T-helper 1 cell treated with Interleukin-12 subunit alpha and Interleukin-12 subunit beta and Interleukin-4 antibody, amounts not matched to agents 30 μg/mL and 1 μg/mL, for 36 hours (primary cell): ENCODE data around the gene ARID5A.
A peak's percentile ranks its signal among the peaks of the same experiment; 100 is the strongest.
"Not testable (repeated sequence)": the region's sequence is repeated elsewhere in the genome, so short reads cannot be mapped to it uniquely, and the experiment has no call there.

Experiments
- H3K27ac Mint-ChIP-seq: one replicate; pipeline ENCODE4 v1.8.0; 2021; ENCODE audit warnings: mild to moderate bottlenecking, mixed read lengths
- H3K27me3 Mint-ChIP-seq: one replicate; pipeline ENCODE4 v1.8.0; 2021; ENCODE audit warnings: low read depth, mixed read lengths
- H3K36me3 Mint-ChIP-seq: one replicate; pipeline ENCODE4 v1.8.0; 2021; ENCODE audit warnings: low read depth, mixed read lengths
- H3K4me1 Mint-ChIP-seq: one replicate; pipeline ENCODE4 v1.8.0; 2021; ENCODE audit warnings: low read depth, mixed read lengths
- H3K4me3 Mint-ChIP-seq: one replicate; pipeline ENCODE4 v1.8.0; 2021; ENCODE audit warnings: mild to moderate bottlenecking, moderate library complexity, mixed read lengths
- H3K9me3 Mint-ChIP-seq: one replicate; pipeline ENCODE4 v1.8.0; 2021; ENCODE audit warnings: mixed read lengths

Gene ARID5A, protein sequence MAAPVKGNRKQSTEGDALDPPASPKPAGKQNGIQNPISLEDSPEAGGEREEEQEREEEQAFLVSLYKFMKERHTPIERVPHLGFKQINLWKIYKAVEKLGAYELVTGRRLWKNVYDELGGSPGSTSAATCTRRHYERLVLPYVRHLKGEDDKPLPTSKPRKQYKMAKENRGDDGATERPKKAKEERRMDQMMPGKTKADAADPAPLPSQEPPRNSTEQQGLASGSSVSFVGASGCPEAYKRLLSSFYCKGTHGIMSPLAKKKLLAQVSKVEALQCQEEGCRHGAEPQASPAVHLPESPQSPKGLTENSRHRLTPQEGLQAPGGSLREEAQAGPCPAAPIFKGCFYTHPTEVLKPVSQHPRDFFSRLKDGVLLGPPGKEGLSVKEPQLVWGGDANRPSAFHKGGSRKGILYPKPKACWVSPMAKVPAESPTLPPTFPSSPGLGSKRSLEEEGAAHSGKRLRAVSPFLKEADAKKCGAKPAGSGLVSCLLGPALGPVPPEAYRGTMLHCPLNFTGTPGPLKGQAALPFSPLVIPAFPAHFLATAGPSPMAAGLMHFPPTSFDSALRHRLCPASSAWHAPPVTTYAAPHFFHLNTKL

DNA sequence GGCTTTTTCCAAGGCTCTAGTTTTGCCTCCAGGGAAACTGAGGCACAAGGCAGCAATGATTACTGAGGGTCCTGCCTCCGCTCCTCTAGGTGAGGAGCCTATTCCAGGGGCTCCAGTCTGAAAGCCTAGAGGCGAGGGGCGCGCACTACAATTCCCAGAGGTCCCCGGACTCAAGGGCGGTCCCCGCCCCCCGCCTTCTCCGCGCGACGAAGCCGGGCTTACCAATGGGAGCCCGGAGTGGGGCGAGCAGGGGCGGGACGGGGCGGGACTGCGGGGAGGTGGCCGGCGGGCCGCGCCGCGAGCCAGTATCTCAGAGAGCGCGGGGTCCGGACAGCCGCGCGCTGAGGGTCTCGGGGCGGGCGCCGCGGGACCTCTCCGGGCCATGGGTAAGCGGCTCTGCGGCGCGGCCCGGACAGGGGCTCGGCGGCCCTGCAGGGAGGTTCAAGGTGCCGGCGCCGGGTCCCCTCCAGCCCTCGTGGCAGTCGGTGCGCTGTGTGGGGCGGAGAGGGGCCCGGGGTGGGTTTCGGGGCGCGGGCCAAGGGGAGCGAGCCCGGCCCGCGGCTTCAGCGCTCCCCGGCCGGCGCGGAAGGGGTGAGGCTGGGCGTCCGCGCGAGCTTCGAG lies at the start of gene ARID5A:
Gene ARID5A (plus strand): TSS at position 308 of the 621 bp plus-strand sequence. CDS start 75 bp downstream, at position 383.
- Mint-ChIP-seq H3K4me3 (peak within 1 kb of the TSS; percentile 98), H3K27me3 (no peaks in the 10 kb centered on the region), H3K9me3 (no peaks in the 10 kb centered on the region), H3K36me3 (peaks cover 30% of the 10 kb centered on the region), H3K27ac (peak within 1 kb of the TSS; percentile 97), H3K4me1 (peaks cover 60% of the 10 kb centered on the region)

DNA sequence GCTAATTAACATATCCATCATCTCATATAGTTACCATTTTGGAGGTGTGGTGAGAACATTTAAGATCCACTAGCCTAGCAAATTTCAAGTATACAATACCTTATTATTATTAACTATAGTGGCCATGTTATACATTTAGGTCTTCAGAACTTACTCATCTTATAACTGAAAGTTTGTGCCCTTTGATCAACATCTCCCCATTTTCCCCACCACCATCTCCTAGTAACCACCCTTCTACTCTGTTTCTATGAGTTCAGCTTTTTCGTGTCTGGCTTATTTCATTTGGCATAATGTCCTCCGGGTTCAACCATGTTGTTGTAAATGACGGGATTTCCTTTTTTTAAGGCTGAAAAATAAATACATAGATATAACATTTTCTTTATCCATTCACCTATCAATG lies 47.3 kb upstream of the ARID5A start:
- H3K9me3 Mint-ChIP-seq, result peaks cover 7% of the 10 kb centered on the region
- H3K27me3 Mint-ChIP-seq, result no peaks in the 10 kb centered on the region
- H3K4me3 Mint-ChIP-seq, result no peak overlapping the region
- H3K36me3 Mint-ChIP-seq, result peaks cover 14% of the 10 kb centered on the region
- H3K4me1 Mint-ChIP-seq, result peaks cover 50% of the 10 kb centered on the region
- H3K27ac Mint-ChIP-seq, result no peak overlapping the region

DNA sequence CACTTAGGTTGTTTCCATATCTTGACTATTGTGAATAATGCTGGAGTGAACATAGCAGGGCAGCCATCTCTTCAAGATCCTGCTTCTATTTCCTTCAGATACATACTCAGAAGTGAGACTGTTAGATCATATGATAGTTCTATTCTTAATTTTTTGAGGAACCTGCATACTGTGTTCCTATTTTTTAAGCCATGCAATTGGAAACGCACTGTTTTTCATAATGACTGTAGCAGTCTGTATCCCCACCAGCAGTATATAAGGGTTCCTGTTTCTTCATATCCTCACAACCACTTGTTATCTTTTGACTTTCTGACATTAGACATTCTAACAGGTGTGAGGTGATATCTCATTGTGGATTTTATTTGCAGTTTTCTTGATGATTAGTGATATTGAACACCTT lies 46.9 kb upstream of the ARID5A start:
- Mint-ChIP-seq H3K4me3 (no peak overlapping the region), H3K4me1 (peaks cover 46% of the 10 kb centered on the region), H3K27ac (no peak overlapping the region), H3K36me3 (peaks cover 15% of the 10 kb centered on the region), H3K27me3 (no peaks in the 10 kb centered on the region), H3K9me3 (peaks cover 9% of the 10 kb centered on the region)

DNA sequence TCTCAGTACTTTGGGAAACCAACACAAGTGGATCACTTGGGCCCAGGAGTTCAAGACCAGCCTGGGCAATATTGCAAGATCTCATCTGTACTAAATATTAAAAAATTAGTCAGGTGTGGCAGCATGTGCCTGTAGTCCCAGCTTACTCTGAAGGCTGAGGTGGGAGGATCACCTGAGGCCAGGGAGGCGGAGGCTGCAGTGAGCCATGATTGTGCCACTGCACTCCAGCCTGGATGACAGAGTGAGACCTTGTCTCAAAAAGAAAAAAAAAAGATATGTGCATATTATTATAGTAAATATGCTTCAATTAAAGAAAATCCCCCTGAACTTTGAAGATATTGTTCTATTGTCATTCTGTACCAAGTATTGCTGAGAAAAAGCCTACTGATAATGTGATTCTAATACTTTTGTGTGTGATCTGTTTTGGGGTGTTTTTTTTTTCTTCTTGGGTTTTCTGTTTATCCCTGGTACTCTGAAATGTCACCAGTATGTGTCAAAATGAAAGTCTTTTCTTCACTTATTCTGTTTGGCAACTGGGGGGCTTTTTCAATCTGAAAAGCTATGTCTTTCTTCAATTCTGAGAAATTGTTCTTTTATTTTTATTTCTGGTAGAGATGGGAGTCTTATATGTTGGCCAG lies 44.6 kb upstream of the ARID5A start:
- peaks cover 21% of the 10 kb centered on the region for H3K36me3 Mint-ChIP-seq
- peak overlapping the region; percentile 67 for H3K27ac Mint-ChIP-seq
- H3K4me3 Mint-ChIP-seq, result peak overlapping the region; percentile 22

DNA sequence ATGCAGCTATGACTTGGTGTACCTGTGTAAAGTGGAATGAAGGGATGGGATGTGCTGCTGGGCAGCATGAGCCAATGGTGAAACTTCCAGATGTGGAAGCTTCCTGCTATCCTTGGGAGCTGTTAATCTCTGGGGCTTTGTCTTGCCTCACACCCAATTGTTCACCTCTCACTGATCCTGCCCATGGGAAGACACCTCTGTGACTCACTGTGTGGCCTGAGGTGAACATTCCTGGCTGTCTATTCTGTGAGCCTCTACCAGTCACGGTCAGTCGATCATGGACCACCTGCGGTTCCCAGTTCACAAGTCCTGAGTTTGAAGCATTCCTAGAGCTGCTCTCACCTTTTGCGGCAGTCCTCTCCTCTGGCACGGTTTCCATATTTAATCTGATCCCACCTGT lies 43.5 kb upstream of the ARID5A start:
- Mint-ChIP-seq H3K4me1 (peaks cover 43% of the 10 kb centered on the region), H3K36me3 (peaks cover 18% of the 10 kb centered on the region), H3K9me3 (peaks cover 22% of the 10 kb centered on the region), H3K4me3 (no peak overlapping the region), H3K27me3 (no peaks in the 10 kb centered on the region), H3K27ac (no peak overlapping the region)

More for the DNA sequence above, 44.6 kb upstream of the ARID5A start:
- H3K4me1 Mint-ChIP-seq, result peaks cover 39% of the 10 kb centered on the region
- H3K9me3 Mint-ChIP-seq, result peaks cover 22% of the 10 kb centered on the region
- no peaks in the 10 kb centered on the region for H3K27me3 Mint-ChIP-seq

DNA sequence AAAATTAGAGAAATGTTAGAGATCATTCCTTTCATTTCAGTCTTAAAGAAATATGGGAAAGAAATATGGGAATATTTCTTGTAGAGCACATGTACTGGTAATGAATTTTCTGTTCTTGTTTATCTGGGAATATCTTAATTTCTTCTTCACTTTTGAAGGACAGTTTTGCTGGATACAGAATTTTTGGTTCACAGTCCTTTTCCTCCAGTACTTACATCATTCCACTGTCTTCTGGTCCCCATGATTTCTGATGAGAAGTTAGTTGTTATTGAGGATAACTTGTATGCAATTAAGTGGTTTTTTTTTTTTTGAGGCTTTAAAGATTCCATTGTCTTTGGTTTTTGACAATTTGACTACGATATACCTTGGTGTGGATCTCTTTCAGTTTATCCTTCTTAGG lies 42.4 kb upstream of the ARID5A start:
- H3K9me3 Mint-ChIP-seq, result peaks cover 22% of the 10 kb centered on the region

DNA sequence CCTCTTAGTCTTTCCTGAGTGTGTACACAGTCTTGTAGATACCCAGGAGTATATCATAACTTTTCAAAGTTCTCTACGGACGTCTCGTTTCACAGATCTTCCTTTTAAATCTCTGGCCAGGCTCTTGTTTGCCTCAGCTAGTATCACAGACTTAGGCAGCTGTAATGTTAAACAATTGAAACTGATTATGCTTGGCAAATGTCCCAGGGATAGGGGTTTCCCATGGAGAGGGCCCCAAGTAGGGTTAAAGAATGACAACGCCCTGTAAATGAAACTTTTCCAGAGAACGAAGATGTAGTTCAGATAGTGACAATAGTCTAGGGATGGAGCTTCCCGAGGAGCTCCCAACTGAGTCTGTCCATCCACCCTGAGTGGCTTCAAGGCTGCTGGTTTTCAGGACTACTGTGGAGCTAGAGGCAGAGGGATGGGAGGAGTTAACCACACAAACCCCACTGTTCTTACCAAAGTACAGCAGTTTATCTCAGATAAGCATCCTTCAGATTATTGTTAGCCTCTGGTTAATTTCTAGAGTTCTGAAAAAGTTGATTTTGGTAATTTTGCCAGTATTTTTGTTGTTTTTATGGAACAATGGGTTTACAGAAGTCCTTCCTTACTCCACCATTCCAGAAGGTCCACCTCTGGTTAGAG lies 40.4 kb upstream of the ARID5A start:
- H3K4me3 Mint-ChIP-seq, result no peak overlapping the region
- peaks cover 22% of the 10 kb centered on the region for H3K9me3 Mint-ChIP-seq
- H3K36me3 Mint-ChIP-seq, result peaks cover 19% of the 10 kb centered on the region
- no peak overlapping the region for H3K27ac Mint-ChIP-seq
- H3K27me3 Mint-ChIP-seq, result no peaks in the 10 kb centered on the region
- peaks cover 39% of the 10 kb centered on the region for H3K4me1 Mint-ChIP-seq

More for the DNA sequence above, 42.4 kb upstream of the ARID5A start:
- peaks cover 19% of the 10 kb centered on the region for H3K36me3 Mint-ChIP-seq
- no peak overlapping the region for H3K27ac Mint-ChIP-seq
- no peak overlapping the region for H3K4me3 Mint-ChIP-seq
- no peaks in the 10 kb centered on the region for H3K27me3 Mint-ChIP-seq
- H3K4me1 Mint-ChIP-seq, result peaks cover 43% of the 10 kb centered on the region

DNA sequence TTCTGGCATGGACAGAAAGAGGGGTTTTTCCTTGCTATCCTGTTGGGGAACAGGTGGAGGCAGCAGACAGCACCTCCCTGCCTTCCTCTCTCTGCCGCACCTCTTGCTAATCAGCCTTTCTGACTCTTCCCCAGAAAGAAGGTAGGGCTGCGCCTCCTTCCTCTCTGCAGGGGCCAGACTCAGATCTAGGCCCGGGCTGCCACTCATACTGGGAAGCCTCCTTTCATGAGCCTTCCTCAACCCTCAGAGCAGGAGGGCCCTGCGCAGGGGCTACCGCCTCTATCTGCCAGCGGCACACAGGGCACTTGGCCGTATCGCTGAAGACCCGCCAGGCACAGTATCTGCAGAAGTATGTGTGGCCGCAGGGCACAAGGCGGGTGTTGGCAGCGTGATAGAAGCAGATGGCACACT lies 38.5 kb upstream of the ARID5A start:
- Mint-ChIP-seq H3K27me3 (no peaks in the 10 kb centered on the region), H3K27ac (peak overlapping the region; percentile 49), H3K4me1 (peaks cover 47% of the 10 kb centered on the region), H3K4me3 (no peak overlapping the region), H3K9me3 (peaks cover 22% of the 10 kb centered on the region), H3K36me3 (peaks cover 19% of the 10 kb centered on the region)

DNA sequence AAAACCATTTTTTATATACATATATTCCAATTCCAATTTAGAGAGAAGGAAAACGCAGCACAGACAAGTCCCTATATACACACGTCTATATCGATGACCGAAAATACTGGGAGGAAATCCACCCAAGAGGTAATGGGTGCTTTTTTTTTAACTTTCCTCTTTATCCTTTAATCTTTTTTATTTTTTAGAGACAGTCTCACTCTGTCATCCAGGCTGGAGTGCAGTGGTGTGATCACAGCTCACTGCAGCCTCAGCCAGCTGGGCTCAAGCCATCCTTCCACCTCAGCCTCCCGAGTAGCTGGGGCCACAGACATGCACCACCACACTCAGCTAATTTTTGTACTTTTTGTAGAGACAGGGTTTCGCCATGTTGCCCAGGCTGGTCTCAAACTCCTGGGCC lies 37.9 kb upstream of the ARID5A start:
- H3K4me1 Mint-ChIP-seq, result peaks cover 47% of the 10 kb centered on the region

DNA sequence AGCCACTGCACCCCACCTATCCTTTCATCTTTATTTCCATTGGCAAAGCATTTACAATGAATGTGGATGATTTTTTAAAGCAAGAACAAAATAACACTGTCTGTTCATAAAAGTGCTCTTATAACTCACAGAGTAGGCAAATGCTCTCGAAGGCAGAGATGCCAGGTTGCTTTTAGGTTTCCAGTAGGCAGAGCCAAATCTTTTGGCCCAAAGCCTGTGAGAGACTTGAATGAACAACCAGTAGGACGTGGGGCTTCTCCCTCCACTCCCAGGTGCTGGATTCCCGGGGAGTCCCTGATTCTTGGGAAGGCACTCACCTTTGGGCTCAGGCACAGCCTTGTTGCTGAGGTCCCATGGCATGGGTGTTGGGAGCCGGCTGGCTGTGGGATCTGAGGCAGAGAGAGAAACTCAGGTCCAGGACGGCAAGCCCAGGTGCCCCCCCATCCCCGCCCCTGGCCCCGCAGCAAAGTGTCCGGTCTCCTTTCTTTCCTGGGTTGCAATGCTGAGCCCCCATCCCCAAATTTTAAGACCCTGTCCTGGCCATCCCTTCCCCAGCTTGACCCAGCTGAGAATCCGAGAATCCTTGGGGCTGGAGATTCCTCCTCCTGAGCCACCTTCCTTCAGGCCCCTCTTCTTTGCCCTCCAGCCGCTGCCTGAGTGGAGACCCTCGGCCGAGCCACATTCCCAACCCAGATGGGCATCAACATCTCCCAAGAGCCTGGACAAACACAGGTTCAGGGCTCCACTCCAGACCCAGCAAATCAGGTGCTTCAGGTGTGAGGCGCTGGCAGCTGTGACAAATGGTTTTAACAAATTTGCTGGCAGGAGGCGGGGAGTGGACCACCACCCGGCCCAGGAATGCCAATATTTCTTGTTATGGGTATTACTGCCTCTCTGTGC lies 37.2 kb upstream of the ARID5A start:
- H3K27me3 Mint-ChIP-seq, result no peaks in the 10 kb centered on the region
- peak overlapping the region; percentile 45 for H3K27ac Mint-ChIP-seq
- peaks cover 47% of the 10 kb centered on the region for H3K4me1 Mint-ChIP-seq
- no peak overlapping the region for H3K4me3 Mint-ChIP-seq
- peaks cover 14% of the 10 kb centered on the region for H3K36me3 Mint-ChIP-seq
- H3K9me3 Mint-ChIP-seq, result peaks cover 15% of the 10 kb centered on the region

More for the DNA sequence above, 37.9 kb upstream of the ARID5A start:
- peak overlapping the region; percentile 49 for H3K27ac Mint-ChIP-seq
- not testable (repeated sequence) for H3K4me3 Mint-ChIP-seq, H3K27me3 Mint-ChIP-seq
- H3K36me3 Mint-ChIP-seq, result peaks cover 19% of the 10 kb centered on the region
- H3K9me3 Mint-ChIP-seq, result peaks cover 19% of the 10 kb centered on the region

DNA sequence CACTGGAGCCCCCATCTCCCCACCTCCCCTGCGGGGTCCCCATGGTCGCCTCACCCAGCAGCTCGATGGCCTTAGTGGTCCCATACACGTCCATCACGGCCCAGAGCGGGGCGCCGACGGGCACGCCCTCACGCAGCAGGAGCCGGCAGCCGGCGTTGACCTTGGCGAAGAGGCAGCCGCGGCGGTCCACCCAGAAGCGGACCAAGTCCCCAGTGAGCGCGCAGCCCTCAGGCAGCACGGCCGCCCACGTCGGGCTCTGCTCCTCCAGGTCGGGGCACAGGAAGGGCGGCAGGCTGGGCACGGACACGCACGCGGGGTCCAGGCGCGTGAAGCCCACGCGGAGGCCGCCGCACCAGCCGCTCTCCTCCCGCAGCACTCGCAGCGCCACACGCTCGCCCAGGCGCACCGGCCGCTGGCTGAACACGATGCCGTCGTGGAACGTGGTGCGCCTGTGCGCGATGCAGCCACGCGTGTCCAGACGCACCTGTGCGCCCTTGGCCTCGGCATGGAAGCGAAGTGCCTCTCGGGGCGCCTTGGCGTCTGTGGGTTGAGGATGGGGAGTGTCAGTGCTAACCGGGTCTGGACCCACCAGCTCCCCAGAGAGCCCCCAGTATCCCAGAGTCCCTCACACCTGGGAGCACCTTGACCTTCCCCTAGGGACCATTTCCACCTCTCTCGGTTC lies 36.0 kb upstream of the ARID5A start:
- H3K27me3 Mint-ChIP-seq, result no peaks in the 10 kb centered on the region
- peaks cover 8% of the 10 kb centered on the region for H3K36me3 Mint-ChIP-seq
- H3K27ac Mint-ChIP-seq, result no peak overlapping the region
- no peak overlapping the region for H3K4me3 Mint-ChIP-seq
- H3K9me3 Mint-ChIP-seq, result peaks cover 7% of the 10 kb centered on the region
- H3K4me1 Mint-ChIP-seq, result peaks cover 54% of the 10 kb centered on the region

DNA sequence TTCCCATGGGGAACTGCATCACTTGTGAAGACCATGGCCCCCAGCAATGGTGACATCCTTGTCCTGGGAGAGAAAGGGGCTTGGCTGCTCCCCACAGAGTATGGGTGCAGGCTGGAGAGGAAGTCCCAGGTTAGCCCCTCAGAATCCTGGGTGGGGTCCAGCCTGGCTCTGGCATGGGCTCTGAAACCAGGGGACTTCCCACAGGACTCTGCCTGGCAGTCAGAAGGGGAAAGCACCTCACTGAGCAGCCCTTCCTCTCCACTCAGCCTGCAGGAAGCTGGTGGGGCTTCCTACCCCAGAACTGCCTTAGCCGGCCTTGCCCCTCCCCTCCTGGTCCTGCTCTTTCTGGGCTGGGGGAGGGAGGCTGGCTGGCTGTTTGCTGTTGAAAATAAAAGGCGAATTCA lies 35.1 kb upstream of the ARID5A start:
- no peaks in the 10 kb centered on the region for H3K27me3 Mint-ChIP-seq
- H3K4me3 Mint-ChIP-seq, result peak overlapping the region; percentile 48
- no peaks in the 10 kb centered on the region for H3K9me3 Mint-ChIP-seq
- H3K27ac Mint-ChIP-seq, result peak overlapping the region; percentile 85
- peaks cover 2% of the 10 kb centered on the region for H3K36me3 Mint-ChIP-seq
- peaks cover 53% of the 10 kb centered on the region for H3K4me1 Mint-ChIP-seq
